ENCODE results near the gene RNU1-1. TPM values are rescaled to one million over a fixed set of nuclear protein-coding genes. Genes with fewer than 3 reads are reported as not detected.

RNU1-1 gene
- total and polyA plus RNA-seq, 9 of the 15 experiments (the other 6 are each of a cell fraction or from before 2014, with no cell fraction given): under 0.01 to 32,823 (median 2,538) TPM; not detected in 4

- TF ChIP-seq TBP (optimal IDR thresholded peaks at IDR 0.05; ENCODE audit: low read depth, low read length) (peak; percentile 8), U2AF2 (optimal IDR thresholded peaks at IDR 0.05; ENCODE audit: low read depth, low read length) (no peak), CXXC5 (CRISPR knock-in tag; IDR thresholded peaks at IDR 0.05) (peak; percentile 88), NBN (IDR thresholded peaks at IDR 0.05; ENCODE audit: low read depth) (no peak), ZNF407 (IDR thresholded peaks at IDR 0.05; ENCODE audit: low read depth) (no peak), SREBF1 (IDR thresholded peaks at IDR 0.05; ENCODE audit: borderline replicate concordance, low read depth, low read length) (no peak), CTCF (IDR thresholded peaks at IDR 0.05 in 2 of 3, conservative IDR thresholded peaks at IDR 0.05 in 1 of 3; ENCODE audit: insufficient read depth in 2 of 3, low read depth in 1 of 3, low read length in 3 of 3) (peak in 1 of 3 experiments; percentile 49; a peak in 3 of 6 replicates), HNRNPUL1 (IDR thresholded peaks at IDR 0.05; ENCODE audit: low read length) (no peak), ZNF316 (IDR thresholded peaks at IDR 0.05) (no peak), NR1H2 (CRISPR knock-in tag; IDR thresholded peaks at IDR 0.05) (0 out of 2 replicates have a peak, but pooled peaks have one; percentile 58), TCF15 (CRISPR knock-in tag; IDR thresholded peaks at IDR 0.05) (no peak), SMC3 (conservative IDR thresholded peaks at IDR 0.05; ENCODE audit: insufficient read depth, low read depth, low read length) (0 out of 2 replicates have a peak, but pooled peaks have one; percentile 3), ZFX (CRISPR knock-in tag; IDR thresholded peaks at IDR 0.05) (peak; percentile 93), KLF1 (tag; IDR thresholded peaks at IDR 0.05) (no peak; the same call in 1 of the 2 replicates), MED1 (CRISPR knock-in tag; IDR thresholded peaks at IDR 0.05; ENCODE audit: borderline replicate concordance) (peak; percentile 87; the same call in 1 of the 2 replicates)
Observed at GRCh38 chr1:16498573-16499413, 15.3 kb downstream of the RNU1-1 start (continued).
